ENCODE results near the gene CLSTN3.
"Not testable (repeated sequence)": the region's sequence is repeated elsewhere in the genome, so short reads cannot be mapped to it uniquely, and the experiment has no call there.

Gene CLSTN3

DNA sequence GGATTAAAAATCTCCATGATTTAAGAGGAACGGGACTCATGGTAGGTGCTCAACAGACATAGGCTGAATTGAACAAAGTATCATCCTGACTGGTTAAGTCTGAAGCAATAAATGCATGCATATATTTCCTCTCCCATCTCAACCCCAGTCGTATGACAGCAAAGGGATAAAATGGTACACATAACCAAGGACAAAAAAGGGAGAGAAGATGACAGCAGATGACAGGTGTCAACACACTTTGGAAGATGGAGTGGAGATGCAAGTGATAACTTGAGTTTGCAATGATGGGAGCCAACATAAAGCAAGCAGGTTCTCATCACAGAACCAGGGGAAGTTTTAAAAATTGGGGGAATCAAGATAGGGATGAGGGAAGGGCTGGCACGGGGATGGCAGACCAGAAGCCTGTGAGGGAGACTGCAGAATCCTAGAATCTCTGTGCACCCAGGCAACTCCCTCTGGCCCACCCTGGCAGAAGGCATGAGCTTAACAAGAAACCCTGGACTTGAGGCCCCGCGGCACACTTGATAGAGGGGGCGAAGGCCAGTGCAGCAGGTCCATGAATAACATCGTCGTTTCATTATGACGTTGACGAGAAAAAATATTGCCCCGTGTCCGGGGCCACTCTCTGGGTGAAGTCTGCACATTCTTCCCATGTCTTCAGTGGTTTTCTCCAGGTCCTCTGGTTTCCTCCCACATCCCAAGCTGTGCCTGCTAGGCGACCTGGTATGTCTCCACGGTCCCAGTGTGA lies 26.2 kb upstream of the CLSTN3 start:
- no peak for DNase-seq (ENCODE audit: low read depth)
- TF ChIP-seq, protein P1, sequence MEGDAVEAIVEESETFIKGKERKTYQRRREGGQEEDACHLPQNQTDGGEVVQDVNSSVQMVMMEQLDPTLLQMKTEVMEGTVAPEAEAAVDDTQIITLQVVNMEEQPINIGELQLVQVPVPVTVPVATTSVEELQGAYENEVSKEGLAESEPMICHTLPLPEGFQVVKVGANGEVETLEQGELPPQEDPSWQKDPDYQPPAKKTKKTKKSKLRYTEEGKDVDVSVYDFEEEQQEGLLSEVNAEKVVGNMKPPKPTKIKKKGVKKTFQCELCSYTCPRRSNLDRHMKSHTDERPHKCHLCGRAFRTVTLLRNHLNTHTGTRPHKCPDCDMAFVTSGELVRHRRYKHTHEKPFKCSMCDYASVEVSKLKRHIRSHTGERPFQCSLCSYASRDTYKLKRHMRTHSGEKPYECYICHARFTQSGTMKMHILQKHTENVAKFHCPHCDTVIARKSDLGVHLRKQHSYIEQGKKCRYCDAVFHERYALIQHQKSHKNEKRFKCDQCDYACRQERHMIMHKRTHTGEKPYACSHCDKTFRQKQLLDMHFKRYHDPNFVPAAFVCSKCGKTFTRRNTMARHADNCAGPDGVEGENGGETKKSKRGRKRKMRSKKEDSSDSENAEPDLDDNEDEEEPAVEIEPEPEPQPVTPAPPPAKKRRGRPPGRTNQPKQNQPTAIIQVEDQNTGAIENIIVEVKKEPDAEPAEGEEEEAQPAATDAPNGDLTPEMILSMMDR (IDR thresholded peaks at IDR 0.05; ENCODE audit: control insufficient read depth, insufficient read depth, low read depth, low read length, missing control alignments), result no peak
- no peak overlapping the region for H3K4me3 ChIP-seq (ENCODE audit: control insufficient read depth, low read depth, low read length)

DNA sequence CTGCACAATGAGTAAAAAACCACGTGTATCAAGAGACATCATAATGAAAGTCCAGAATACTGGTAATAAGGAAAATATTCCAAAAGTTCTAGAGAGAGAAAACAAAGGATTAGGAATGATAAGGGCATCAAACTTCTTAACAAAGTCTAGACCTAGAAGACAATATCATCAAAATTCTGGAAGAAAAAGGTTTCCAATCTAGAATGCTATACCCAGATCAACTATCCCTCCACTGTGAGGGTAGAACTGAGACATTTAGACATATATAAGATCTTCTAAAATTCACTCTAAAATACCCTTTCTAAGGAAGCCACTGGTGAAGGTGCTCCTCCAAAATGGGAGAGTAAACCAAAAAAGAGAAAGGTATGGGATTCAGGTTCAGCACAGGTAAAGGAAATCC lies 24.1 kb upstream of the CLSTN3 start:
- no peak overlapping the region for H3K4me3 ChIP-seq (ENCODE audit: control insufficient read depth, low read depth, low read length)
- TF ChIP-seq, protein P1 (IDR thresholded peaks at IDR 0.05; ENCODE audit: control insufficient read depth, insufficient read depth, low read depth, low read length, missing control alignments), result no peak
- DNase-seq (ENCODE audit: low read depth), result no peak

DNA sequence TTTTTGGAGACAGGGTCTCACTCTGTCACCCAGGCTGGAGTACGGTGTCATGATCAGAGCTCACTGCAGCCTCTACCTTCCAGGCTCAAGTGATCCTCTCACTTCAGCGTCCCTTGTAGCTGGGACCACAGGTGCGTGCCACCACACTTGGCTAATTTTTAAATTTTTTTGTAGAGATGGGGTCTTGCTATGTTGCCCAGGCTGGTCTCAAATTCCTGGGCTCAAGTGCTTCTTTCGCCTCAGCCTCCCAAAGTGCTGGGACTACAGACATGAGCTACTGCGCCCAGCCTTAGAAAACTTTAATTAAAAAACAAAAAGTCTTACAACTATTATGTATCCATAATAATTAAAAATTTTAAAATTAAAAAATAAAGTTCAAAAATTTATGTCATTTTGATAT lies 23.0 kb upstream of the CLSTN3 start:
- H3K4me3 ChIP-seq (ENCODE audit: control insufficient read depth, low read depth, low read length); DNase-seq (ENCODE audit: low read depth): not testable (repeated sequence)

DNA sequence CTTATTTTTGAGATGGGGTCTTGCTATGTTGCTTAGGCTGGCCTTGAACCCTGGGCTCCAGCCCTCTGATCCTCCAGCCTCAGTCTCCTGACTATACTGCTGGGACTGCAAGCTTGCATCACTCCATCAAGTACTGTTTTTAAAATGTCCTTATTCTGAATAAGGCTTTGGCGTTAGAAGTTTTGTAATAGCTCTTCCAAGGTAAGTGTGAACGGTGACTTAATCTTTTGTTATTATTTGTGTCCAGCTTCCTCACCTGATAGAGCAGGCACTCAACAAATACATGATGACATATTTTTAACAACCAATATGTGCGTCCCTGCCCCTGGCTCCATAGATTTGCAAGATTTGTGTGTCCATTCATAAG lies 22.6 kb upstream of the CLSTN3 start:
- TF ChIP-seq, protein P1 (IDR thresholded peaks at IDR 0.05; ENCODE audit: control insufficient read depth, insufficient read depth, low read depth, low read length, missing control alignments), result no peak
- no peak for DNase-seq (ENCODE audit: low read depth)
- H3K4me3 ChIP-seq (ENCODE audit: control insufficient read depth, low read depth, low read length), result peak overlapping the region; percentile 63

DNA sequence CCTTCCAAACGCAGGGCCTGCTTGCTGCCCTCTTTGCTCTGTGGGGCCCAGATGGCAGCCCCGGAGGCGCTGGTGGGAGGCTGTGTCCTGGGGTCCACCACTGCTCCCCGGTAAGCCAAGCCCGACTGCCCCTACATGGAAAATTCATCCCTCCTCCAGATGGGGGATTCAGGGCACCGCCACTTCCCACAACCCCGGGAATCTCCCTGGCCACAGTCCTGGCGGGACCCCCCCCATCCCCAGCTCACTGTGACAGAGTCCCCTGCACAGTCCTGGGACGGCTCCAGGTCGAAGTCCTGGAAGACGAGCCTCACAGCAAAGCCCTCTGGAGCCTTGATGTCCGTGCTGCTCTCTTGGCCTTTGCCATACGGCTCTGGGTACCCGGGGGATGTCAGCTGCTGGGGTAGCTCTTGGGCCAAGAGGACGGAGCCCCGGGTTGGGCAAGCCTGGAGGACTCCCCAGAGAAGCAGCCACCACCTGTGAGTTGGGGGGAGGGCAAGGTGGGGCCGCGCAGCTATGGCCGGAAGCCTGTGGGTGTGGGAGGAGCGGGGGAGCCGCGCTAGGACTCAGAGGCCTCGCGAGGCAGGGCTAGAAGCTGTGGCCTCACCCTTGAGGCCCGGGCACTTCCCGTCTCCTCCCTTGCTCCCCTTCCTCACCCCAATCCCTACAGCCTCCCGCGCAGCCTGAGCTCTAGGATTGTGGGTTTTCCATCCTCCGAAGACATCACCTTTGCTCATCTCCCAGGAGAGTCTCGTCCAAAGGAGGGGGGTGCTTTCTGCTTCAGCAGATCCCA lies 22.0 kb upstream of the CLSTN3 start:
- DNase-seq (ENCODE audit: low read depth), result no peak
- TF ChIP-seq, protein P1 (IDR thresholded peaks at IDR 0.05; ENCODE audit: control insufficient read depth, insufficient read depth, low read depth, low read length, missing control alignments), result no peak
- H3K4me3 ChIP-seq (ENCODE audit: control insufficient read depth, low read depth, low read length), result peak overlapping the region; percentile 63

DNA sequence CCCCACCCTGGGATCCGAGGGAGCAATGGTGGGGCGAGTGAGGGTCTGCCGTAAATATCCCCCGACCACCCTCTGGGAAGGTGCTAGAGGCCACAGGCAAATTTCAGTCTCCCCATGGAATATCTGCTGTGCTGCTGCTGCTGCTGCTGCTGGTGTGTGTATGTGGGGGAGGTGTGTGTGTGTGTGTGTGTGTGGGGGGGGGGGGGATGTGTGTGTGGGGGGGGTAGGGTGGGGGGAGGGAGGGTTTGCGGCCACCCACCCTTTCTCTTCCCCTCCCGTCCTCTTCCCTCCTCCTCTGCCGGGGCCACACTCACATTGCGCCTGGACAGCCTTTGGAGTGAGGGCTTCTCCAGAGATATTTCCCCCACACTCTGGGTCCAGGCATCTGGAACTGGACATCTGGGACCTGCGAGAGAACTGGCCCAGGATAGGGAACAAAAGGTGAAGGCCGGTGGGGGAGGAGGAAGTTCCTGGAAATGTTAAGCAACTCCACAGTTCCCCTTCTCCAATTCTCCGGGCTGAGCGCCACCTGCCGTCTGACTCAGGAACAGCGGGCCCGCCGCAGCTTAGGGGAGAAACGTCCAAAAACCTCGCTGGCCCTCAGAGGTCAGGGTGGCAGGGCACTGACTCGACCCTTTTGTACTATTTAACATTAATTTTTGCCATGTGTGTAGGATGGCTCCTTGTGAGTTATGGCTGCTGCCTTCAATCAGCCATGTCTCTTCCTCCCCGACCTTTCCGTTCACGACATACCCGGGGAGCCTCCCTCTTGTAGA lies 21.2 kb upstream of the CLSTN3 start, which contains the start of gene C1RL:
Gene C1RL, minus strand, starts transcription at position 419 of the 776 bp plus-strand sequence. Its CDS starts 34 bp downstream, at position 385.
- DNase-seq (ENCODE audit: low read depth), result peak; percentile 57
- TF ChIP-seq, protein P1 (IDR thresholded peaks at IDR 0.05; ENCODE audit: control insufficient read depth, insufficient read depth, low read depth, low read length, missing control alignments), result peak; percentile 98
- peak within 1 kb of the TSS; percentile 63 for H3K4me3 ChIP-seq (ENCODE audit: control insufficient read depth, low read depth, low read length)
